GM18519 (cell line): ENCODE results near the gene EHHADH.

Experiments used
- ATAC-seq: cut with Tn5 transposase; IDR thresholded peaks from one replicate; pipeline ENCODE4 v1.9.1; 2021; ENCODE audit warnings: mild to moderate bottlenecking, moderate library complexity; ENCODE audit not compliant: unreplicated experiment, low FRiP score

EHHADH gene

DNA sequence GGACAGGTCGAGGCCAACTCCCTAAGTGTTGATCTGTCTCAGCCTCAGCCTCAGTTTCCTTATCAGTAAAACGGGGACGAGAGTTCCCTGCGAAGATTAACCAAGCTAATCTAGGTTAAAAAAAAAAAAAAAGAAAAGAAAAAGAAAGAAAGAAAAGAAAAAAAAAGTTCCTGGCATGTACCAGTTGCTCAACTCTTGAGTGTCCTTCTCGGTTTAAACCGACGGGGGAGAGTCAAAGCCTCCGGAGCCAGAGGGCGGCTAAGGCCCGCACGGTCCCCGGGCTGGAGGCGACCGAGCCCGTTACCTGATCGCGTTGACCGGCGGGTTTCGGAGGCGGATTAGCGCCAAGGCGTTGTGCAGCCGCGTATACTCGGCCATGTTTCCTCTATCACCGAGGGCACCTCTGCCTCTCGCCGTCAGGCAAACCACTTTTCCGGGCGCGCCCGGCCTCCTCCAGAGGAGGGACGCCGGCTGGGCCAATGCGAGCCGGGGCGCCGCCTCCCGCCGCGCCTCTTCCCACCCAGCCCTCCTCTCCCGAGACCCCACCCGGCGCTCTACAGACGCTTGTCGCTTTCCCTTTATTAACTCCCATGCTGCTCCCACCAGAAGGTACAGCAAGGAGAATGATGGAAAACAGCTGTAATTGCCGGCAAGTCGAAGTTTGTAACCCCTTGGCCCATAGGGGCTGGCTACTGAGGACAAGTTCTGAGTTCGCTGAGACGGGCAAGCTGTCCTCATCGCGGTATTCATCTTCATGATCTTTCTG is at the start of gene EHHADH:
EHHADH (minus strand) TSS at position 405 of the 766 bp plus-strand sequence; CDS start at position 378, 27 bp downstream.
- no peak for ATAC-seq

DNA sequence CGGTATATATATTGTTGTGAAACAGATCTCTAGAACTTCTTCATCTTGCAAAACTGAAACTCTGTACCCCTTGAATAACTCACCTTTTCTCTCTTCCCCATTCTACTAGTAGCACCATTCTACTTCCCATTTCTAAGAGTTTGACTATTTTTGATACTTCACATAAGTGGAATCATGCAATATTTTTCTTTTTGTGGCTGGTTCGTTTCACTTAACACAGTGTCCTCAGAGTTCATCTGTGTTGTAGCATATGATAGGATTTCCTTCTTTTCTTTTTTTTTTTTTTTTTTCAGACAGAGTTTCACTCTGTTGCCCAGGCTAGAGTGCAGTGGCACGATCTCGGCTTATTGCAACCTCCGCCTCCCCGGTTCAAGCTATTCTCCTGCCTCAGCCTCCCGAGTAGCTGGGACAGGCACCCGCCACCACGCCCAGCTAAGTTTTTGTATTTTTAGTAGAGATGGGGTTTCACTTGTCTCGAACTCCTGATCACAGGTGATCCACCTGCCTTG is 46.1 kb upstream of the EHHADH start:
- peak; percentile 87 for ATAC-seq

DNA sequence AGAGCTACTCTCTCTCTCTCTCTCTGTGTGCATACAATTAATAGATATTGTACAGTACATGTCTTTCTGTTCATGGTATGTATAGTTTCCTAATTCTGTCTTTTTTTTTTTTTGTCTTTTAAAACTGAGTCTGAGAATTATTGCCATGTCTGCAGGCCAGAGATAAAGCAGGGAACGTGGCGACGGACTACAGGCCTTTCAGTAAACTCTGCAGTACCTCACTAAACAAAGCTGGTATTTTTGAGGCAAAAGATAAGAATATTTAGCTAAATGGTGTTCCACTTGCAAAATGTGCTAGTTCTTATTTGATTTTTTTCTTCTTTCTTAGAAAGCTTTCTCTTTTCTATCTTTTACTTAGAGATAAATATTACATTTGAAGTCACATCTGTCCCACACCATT is 44.0 kb upstream of the EHHADH start:
- no peak for ATAC-seq

DNA sequence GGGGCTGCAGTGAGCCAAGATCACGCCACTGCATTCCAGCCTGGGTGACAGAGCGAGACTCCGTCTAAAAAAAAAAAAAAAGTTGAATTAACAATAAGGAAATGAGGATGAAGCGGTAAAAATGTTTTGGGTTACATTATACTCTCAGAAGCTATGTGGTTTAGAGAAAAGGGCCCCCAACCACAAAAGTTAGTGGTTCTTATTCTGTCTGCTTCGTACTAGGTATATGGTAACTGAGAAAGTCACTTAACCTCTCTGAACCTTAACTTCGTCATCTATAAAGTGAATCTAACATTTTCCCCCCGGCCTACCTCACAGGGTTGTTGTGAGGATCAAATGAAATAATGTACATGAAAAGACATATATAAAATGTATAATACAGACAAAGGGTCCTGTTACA is 38.4 kb upstream of the EHHADH start:
- ATAC-seq, result no peak

DNA sequence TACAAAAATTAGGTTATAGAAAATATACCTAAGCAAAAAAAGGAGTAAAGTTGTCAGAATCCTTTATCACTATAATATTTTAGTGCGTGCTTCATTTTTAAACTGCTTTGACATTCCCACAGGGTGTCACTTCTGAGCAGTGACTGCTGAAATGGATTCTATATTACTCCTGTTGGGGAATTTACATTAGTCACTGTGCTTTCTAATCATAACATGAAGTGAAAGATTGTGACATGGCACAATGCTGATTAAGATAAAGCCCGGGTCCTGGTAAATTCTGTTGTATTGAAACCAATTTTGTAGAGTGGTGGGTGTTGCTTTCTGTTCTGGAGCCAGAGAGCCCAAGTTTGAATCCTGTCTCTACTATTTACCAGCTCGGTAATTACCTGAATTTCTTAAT is 36.4 kb upstream of the EHHADH start:
- no peak for ATAC-seq

DNA sequence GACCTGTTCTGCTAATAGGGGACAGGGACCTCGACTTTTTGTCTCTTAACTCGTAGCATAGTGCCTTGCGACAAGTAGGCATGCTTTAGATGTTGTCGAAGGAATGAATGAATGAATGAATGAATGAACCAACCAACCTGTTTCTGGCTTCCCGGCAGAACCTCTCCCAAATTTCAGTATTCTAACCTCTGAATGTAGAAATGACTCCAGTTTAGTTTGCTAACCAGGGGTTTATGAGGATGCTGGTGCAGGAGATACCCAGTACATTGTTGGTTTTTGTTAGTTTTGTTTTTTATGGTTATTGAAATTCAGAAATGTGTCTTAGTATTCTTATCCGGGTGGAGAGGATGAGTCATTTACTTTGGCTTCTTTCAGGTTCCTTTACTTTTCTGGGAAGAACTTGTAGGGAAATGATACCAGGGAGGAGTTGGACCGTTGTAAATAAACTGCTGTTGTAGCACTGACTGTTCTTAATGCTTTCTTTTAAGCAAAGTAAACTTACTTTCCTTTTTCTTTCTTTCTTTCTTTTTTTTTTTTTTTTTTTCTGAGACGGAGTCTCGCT is 29.6 kb upstream of the EHHADH start:
- ATAC-seq, result no peak

DNA sequence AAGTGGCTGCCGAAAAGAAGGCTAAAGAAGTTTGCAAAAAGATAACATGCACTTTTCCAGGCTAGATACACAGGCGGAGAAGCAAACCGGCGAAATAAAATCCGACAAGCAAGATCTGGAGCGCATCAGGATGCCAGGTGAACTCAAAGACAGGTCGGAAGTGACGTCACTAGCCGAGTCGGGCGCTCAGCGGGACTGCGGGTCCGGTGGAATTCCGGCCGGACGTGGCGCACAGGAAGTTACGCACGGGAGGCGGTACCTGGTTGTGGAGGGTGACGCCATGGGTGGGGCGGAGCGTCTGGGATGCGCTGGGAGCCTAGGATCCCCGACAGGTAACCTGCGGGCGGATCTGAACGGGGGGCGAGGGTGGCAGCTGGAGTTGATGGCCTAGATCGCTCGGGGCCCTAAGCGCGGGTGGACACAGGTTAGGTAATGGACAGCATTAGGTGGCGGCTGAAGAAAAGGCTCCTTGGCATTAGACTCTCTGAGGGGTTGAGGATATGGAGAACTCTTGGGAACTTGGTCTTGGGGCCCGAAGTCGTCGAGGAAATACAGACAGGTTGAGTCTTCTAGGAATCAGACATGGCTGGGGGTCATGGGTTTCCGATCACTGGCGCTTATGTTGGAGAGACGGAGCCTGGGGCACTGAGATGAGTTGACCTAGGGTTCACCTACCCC is 29.0 kb upstream of the EHHADH start:
- ATAC-seq, result peak; percentile 97

DNA sequence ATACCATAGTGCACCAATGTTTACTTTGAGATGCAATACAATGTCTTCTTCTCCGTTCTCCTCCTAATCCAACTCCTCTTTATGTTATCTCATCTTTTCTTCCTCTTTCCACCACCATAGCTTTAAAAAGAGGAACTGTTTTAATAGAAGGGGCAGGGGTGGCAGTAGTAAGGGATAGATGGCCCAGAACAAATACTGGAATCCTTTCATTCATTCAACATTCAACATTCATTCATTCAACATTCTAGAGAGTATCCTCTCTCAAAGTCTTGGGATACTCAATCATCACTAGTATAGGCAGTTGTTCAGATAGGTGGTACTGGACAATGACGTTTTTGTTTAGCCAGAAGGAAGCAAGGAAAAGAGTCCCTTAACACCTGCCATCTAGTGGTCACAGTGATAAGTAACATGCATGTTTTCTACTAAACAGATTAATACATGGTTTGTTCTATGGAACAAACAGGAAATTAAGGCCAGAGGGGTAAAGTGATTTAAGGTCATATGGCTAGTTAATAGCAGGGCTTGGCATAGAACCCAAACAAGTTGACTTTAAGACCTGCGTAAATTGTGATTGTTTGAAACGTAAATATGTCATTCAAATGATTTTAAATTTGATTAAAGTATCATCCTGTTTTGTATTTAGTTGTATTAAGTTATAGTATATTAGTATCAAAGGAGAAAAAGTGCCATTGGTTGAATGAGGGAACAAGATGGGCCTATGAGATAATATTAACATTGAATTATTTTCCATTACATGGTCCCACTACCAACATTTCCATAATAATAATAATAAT is 26.9 kb upstream of the EHHADH start:
- ATAC-seq, result no peak

DNA sequence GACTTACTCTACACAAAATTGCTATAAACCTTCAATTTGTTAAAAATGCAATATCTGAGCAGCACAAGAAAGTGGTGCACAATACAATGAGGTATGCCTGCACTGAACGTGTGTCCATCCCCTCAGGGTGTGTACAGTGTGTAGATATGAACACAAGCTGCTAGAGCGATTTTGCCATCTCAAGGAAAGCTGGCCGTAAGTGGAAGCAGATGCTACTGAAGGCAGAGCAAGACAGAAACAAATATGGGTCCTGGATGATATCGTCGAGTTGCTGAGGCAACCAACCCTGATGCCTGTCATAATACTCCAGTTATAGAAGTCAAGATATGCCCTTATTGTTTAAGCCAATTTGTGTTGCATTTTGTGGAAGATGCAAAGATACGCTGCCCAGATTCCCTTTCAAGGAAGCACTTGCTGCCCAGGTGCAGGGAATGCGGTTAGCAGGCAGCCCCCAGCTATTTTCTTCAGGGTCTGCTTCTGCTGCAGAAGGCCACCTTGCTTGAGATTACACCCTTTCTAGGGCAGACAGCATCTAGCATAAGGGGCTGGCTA is 25.8 kb upstream of the EHHADH start:
- no peak for ATAC-seq

DNA sequence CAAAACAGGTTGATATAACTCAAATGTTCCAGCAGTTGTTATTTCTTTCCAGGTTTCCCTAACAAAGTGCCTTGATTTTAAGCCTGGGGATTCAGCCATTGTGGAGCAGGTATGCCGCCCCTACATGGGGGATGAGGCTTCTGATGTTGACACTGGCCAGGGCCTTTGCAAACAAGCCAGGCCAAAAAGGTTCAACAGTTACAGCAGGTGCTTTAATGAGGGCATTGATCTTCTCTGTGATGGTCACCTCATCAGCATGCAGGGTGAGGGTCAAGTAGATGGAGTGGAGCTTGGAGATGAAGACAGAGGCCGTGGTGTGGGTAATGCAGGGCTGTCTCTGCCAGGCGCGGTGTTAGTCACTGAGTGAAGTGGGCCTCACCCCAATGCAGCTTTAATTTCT is 22.6 kb upstream of the EHHADH start:
- ATAC-seq, result no peak

DNA sequence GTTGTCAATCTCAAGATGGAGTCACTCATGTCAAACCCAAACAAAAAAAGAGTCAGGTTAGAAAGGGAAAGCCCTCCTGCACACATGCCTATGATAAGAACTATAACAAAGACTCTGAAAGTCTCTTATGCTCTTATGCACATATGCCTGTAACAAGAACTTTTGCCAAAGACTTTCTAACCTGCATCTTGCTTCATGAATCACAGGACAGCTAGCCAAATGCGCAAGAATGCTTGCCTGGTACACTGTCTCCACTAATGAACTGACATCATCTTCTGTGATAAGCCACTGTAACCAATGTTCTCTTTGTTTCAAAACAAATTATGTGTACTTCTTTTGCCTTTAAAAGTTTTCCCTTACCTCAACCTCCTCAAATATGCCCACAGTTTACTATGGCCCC is 18.2 kb upstream of the EHHADH start:
- no peak for ATAC-seq

DNA sequence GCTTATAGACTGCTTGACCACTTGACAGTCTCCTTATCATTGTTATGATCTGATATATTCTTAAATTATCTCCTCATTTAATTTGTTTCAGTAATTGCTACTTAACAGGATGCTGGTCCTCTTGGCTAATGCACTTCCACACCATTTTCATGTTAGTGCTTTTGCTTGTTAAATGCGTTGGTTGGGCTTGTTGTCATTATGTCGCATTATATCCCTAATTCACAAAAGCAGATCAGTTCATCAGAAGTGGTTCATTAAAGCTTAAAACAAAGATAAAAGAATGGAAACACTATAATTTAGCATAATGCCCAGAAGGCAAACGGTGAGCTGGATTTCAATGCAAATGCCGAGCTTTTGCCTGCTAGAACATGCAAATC is 17.1 kb upstream of the EHHADH start:
- ATAC-seq, result no peak

DNA sequence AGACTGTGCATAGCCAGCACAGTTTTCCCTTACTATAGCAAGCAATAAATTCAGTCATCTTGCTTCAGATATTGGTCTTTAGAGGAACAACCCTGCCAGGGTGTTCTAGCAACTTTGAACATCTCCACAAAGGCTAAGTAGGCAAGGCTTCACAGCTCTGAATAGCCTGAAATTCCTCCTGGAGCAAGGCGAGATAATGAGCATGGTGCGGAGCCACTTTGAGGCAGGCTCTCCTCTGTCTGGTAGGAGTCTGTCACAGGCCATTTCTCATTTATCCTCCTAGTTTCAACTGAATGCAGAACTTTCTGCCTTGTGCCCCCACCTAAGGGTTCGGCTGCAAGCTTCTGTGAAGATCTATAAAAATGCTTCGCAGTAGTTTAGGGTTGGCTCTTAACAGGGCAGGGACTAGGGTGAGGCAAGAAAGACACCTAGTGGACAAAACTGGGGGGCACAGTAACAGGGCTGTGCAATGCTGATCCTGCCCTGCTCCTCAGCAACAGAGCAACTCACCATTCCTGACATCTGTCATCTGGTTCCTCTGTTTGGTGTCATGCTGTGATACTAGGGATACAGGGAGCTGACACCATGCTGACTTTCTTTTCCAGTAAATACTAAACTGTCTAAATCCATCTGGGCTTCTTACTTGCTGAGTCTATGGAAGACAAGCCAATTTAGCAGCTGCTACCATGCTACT is 16.6 kb upstream of the EHHADH start:
- ATAC-seq, result no peak

DNA sequence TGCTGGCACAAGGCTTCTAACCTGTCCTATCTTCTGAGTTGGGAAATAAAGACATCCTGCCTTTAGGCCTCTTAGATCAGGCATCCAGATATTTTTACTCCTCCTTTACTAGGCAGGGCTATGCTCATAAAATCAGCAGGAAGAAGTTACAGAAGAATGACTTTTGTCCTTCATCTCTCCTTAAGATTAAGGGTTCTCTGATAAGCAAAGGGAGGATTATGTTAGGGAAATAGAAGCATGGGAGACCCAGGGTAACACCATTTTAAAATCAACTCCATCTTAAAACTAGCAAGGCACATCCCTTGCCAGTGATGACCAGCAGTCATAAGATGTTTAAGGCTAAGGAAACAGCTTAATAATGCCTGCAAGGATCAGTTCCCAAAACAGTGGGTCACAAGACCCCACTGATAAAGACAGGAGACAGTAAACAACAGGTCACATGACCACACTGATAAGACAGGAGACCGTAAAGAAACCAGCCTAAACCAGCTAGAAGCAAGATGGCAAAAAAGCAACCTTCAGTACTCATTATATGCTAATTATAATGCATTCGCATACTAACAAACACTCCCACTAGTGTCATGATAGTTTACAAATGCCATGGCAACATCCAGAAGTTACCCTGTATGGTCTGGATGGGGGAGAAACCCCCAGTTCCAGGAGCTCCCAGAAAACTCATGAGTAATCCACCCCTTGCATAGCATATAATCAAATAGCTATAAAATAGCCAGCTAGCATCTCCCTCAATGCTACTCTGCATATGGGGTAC is 14.5 kb upstream of the EHHADH start:
- ATAC-seq, result no peak

DNA sequence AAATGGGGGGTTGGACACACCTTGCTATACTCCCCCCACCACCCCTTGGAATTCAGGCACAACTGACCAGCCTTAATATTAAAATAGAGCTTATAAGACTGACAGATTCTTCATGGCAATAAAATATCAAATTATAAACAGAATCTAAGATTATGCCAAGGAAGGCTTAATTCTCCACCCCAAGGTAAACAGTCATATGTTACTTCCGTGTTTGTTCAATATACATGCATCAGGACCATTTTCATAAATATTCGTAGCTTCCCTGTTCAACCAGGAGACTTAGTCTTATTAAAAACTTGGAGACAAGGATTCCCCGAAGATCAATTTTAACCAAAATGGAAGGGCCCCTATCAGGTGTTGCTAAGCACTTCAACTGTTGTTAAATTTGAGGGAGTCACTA is 13.3 kb upstream of the EHHADH start:
- no peak for ATAC-seq

DNA sequence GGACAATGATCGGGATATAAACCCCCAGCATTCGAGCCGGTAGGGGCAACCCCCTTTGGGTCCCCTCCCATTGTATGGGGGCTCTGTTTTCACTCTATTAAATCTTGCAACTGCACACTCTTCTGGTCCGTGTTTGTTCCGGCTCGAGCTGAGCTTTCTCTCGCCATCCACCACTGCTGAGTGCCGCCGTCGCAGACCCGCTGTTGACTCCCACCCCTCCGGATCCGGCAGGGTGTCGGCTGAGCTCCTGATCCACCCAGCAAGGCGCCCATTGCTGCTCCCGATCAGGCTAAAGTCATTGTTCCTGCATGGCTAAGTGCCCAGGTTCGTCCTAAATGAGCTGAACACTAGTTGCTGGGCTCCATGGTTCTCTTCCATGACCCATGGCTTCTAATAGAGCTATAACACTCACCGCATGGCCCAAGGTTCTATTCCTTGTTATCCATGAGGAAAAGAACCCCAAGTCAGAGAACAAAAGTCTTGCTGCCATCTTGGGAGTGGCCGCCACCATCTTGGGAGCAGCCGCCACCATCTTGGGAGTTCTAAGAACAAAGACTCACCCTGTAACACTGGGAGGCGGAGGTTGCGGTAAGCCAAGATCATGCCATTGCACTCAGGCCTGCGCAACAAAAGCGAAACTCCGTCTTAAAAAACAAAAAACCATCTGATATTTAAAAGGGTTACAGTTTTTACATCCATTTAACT is 11.2 kb upstream of the EHHADH start:
- no peak for ATAC-seq

DNA sequence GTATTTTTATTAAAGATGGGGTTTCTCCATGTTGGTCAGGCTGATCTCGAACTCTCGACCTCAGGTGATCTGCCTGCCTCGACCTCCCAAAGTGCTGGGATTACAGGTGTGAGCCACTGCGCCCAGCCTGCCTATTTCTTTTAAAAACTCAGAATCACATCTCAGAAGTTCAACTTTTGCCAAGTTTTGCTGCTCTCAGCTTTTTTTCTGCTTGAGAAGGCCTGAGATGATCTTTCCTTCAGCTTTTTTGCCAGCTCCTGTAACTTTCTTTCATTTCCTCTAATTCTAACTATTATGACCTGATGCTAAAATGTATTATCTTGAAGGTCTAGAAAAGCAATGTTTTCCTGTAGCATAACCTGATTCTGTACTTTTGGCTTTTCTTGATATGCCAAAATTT is 9.6 kb upstream of the EHHADH start:
- no peak for ATAC-seq

DNA sequence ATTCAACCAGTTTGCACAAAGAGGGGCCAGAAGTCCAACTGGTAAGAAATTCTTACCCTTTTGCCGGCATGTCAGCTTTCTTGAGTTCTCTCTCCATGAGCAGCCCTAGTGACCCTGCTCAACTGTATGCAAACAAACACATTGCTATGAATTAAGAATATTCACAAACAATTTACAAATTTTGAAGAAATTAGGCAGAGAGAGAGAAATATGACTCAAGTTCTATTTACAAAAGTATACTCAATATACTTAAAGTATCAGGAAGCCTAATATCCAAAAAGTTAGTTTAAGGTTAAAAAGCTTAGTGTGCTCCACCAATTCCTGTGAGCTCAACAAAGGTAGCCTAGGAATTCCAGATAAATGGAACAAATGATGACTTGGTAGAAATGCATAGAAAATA is 3.5 kb upstream of the EHHADH start:
- no peak for ATAC-seq

DNA sequence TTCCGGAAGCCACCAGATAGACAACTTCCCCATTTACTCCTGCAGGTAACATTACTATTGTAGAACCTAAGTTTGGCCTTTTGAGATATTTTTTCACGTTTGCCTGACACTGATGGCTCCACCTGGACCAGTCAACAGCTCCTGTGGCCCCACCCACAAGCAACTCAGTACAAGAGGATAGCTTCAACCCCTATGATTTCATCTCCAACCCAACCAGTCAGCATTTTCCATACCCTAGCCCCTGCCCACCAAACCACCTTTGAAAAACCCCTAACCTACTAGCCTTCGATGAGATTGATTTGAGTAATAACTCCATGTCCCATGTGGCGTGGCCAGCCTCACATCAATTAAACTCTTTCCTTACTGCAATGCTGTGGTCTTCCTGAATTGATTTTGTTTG is 950 bp upstream of the EHHADH start:
- ATAC-seq, result no peak
